VCaP (cell line): Measurements from ENCODE around the gene OR6B2.

Experiments
- H3K27ac ChIP-seq: fragments of 450-650 bp; 2 replicates; pipeline ENCODE4 v1.5.1; 2017
- TF ChIP-seq, protein P1 (sequence below): fragments of 450-650 bp; conservative IDR thresholded peaks from 2 replicates; pipeline ENCODE4 v1.5.1; 2017; ENCODE audit warnings: mild to moderate bottlenecking, moderate library complexity

Gene OR6B2

DNA sequence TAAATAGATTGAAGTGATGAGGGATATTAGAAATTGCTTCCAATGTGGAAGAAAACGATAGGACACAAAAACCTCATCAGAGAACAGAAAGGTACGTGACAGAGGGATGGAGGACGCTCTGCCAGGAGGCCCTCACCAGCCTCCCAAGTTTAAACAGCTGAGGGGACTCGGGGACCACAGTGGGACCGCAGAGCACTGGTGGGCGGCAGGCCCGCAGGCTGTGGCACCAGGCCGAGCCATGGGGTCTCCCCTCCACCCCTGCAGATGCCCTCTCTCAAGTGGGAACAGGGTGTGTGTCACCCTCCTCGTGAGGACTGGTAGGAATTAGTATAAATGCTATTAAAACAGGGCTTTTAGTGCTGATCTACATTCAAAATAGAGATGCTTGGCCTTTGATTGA, 15.9 kb downstream of the OR6B2 start:
- no peak overlapping the region for H3K27ac ChIP-seq
- TF ChIP-seq, protein P1, sequence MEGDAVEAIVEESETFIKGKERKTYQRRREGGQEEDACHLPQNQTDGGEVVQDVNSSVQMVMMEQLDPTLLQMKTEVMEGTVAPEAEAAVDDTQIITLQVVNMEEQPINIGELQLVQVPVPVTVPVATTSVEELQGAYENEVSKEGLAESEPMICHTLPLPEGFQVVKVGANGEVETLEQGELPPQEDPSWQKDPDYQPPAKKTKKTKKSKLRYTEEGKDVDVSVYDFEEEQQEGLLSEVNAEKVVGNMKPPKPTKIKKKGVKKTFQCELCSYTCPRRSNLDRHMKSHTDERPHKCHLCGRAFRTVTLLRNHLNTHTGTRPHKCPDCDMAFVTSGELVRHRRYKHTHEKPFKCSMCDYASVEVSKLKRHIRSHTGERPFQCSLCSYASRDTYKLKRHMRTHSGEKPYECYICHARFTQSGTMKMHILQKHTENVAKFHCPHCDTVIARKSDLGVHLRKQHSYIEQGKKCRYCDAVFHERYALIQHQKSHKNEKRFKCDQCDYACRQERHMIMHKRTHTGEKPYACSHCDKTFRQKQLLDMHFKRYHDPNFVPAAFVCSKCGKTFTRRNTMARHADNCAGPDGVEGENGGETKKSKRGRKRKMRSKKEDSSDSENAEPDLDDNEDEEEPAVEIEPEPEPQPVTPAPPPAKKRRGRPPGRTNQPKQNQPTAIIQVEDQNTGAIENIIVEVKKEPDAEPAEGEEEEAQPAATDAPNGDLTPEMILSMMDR = no peak

DNA sequence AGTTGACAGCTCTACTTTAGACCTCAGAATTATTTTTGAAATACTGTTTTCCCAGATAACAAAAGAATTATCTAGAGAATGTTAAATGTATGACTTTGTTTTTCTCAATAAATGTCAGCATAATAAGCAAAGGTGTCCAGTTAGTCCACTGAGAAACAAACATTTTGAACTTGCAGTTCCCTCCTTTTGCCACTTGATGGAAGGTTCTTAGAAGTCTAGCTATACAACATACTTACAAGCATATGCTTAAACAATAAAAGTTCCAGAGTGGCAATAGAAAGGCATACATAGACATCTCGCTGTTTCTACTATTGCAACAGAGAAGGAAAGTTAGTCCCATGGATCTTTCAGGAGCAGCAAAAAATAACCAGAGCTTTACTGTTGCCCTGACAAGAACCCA, 16.9 kb downstream of the OR6B2 start:
- TF ChIP-seq, protein P1 = peak; percentile 62
- no peak overlapping the region for H3K27ac ChIP-seq

DNA sequence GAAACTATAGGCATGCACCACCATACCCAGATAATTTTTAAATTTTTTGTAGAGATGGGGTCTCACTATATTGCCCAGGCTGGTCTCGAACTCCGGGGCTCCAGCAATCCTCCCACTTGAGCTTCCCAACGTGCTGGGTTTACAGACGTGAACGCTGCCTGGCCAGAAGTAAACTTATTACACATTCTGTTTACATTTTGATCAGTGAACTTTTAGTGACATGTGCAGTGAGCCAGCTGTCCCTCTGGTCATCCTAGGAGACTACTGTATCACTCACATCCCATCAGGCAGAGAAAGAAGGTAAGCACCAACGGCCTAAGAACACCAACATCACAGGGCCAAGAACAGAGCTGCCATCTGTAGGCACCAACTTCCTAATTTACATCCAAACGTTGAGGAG, 27.2 kb downstream of the OR6B2 start:
- no peak overlapping the region for H3K27ac ChIP-seq
- TF ChIP-seq, protein P1 = no peak

DNA sequence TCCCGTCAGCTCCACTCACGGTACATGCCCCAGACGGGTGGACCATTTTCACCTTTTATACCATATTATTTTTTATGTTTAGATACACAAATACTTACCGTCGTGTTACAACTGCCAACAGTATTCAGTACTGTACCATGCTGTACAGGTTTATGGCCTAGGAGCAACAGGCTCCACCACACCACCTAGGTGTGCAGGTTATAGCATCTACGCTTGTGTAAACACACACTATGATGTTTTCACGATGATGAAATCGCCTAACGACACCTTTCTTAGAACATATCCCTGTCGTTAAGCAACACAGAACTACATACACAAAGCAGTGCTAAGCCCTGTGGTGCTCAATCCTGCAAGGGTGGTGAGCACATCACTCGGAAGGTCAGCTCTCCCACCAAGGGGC, 29.6 kb downstream of the OR6B2 start:
- H3K27ac ChIP-seq = no peak overlapping the region
- TF ChIP-seq, protein P1 = no peak

DNA sequence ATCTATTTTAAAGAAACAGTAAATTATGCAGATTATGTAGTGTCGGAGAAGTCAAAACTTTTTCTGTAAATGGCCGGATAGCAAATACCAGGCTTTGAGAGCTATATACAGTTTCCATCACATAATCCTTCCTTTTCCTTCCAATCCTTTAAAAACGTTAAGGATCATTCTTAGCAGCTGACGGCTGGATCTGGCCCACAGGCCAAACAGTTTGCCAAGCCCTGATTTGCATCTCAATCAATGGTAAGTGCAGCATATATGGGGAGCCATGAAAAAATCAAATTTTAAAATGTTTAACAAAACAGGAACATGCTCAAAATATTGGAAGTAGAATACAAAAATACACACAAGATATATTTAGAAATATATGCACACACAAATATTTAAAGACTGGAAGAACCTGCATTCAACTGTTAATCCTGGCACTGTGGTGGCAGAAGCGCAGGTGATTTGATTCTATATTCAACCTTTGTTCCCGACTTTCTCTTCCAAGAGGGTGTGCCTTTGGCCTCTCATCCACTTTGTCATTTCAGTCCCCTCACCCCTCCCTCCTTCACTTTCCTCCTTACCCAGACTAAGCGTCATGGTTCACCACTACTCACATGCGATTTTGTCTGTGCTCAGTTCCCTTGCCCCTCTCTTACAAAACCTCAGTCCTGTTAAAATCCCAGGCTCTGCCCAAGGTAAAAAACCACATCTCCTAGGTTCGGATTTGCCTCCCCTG, 32.4 kb downstream of the OR6B2 start:
- no peak overlapping the region for H3K27ac ChIP-seq
- TF ChIP-seq, protein P1 = no peak

DNA sequence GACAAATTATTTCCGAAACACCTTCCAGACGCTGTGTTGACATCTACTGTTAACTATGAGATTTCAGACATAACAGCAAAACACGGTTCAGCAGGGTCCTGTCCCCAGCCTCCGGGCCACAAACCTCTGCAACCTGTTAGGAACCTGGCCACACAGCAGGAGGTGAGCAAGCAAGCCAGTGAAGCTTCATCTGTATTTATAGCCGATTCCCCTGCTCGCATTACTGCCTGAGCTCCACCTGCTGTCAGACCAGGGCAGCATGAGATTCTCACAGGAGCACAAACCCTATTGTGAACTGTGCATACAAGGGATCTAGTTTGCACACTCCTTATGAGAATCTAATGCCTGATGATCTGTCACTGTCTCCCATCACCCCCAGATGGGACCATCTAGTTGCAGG, 36.1 kb downstream of the OR6B2 start:
- no peak overlapping the region for H3K27ac ChIP-seq
- TF ChIP-seq, protein P1 = peak; percentile 31; the same call in 1 of the 2 replicates

DNA sequence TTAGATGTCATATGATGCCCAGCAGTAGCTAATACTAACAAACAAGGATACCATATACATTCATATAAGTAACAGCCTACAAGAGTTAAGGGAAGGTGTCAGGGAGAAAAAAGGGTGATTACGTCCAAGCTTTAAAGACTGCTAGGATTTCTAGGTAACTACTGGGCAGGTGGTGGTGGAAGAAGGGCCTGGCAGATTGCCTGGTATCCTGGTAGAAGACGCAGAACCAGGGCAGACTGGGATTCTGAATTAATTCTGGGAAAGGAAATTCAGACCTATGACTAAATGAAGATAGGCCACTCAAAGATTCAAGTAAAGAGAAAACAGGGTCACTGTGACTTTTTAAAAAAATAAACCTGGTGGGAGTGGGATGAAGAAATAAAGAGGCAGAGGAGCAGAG, 36.9 kb downstream of the OR6B2 start:
- TF ChIP-seq, protein P1 = no peak
- H3K27ac ChIP-seq = no peak overlapping the region
